ENCODE results near the gene FKBP11.

DNA sequence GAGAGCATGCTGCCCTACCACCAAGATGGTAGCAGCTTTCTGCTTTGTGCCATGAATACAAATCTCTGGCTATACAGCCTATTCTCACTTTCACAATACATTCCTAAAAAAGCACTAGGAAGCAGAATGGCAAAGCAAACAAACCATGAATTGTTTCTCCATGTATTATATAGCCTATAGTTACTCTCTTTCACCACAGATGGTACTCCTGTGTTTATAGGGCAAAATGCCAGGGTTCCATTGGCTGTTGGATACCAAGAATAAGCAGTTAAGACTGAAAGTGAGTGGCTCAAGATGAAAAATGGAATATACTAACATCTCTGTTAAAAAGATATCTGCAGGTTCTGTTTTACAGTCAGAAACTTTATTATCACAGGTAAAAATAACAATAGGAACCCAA lies 20.9 kb upstream of the FKBP11 start:
- TF ChIP-seq CTCF (IDR thresholded peaks at IDR 0.05; ENCODE audit: low read depth, low read length) (no peak), EZH2phosphoT487 (IDR thresholded peaks at IDR 0.05; ENCODE audit: low read depth) (no peak)

All from OCI-LY3 (cell line).